HFF-Myc (cell line): ENCODE measurements around the gene DEFB125.

Source experiments
- DNase-seq: peaks from one replicate; pipeline ENCODE4 v3.0.0-alpha.2; 2011; ENCODE audit warnings: low read depth; ENCODE audit errors: extremely low read depth
- H3K4me3 ChIP-seq: replicated peaks from 2 replicates; pipeline ENCODE4 v1.5.1; 2011; ENCODE audit warnings: low read depth, mild to moderate bottlenecking, control low read depth, low read length
- CTCF ChIP-seq: IDR thresholded peaks from 2 replicates; pipeline ENCODE4 v1.5.1; 2012; ENCODE audit warnings: mild to moderate bottlenecking, low read depth, low read length, control low read depth; ENCODE audit errors: missing control alignments

The DEFB125 gene

GRCh38 chr20:145877-146276 lies 58.4 kb downstream of the DEFB125 start:
- no peak overlapping the region for H3K4me3 ChIP-seq
- DNase-seq, result no peak
- no peak for TF ChIP-seq CTCF
